Measurements from ENCODE around the gene BBOX1.
"Not testable (repeated sequence)": the region's sequence is repeated elsewhere in the genome, so short reads cannot be mapped to it uniquely, and the experiment has no call there.

Gene BBOX1

GRCh38 chr11:27124514-27125264, 84.1 kb downstream of the BBOX1 start:
- no peak for DNase-seq (ENCODE audit: low read depth in 2 of 2)

- DNase-seq (ENCODE audit: low read depth in 2 of 2), result no peak
Measured at GRCh38 chr11:27129686-27130085, 89.1 kb downstream of the BBOX1 start.

- DNase-seq (ENCODE audit: low read depth in 2 of 2), result no peak
Measured at GRCh38 chr11:27130806-27131205, 90.2 kb downstream of the BBOX1 start.

- not testable (repeated sequence) for DNase-seq (ENCODE audit: low read depth in 2 of 2)
Measured at GRCh38 chr11:27135924-27136329, 95.3 kb downstream of the BBOX1 start.

GRCh38 chr11:27138716-27139115, 98.1 kb downstream of the BBOX1 start:
- no peak for DNase-seq (ENCODE audit: low read depth in 2 of 2)

- DNase-seq (ENCODE audit: low read depth in 2 of 2), result no peak
Measured at GRCh38 chr11:27139742-27140367, 99.2 kb downstream of the BBOX1 start.

GRCh38 chr11:27141576-27141975, 101.0 kb downstream of the BBOX1 start:
- no peak for DNase-seq (ENCODE audit: low read depth in 2 of 2)

GRCh38 chr11:27147916-27148315, 107.3 kb downstream of the BBOX1 start:
- DNase-seq (ENCODE audit: low read depth in 2 of 2), result no peak

- DNase-seq (ENCODE audit: low read depth in 2 of 2), result no peak
Measured at GRCh38 chr11:27148506-27148905, 107.9 kb downstream of the BBOX1 start.

GRCh38 chr11:27150098-27150497, 109.5 kb downstream of the BBOX1 start:
- no peak for DNase-seq (ENCODE audit: low read depth in 2 of 2)

GRCh38 chr11:27153136-27153535, 112.5 kb downstream of the BBOX1 start:
- DNase-seq (ENCODE audit: low read depth in 2 of 2), result no peak

GRCh38 chr11:27158456-27159334, 118.1 kb downstream of the BBOX1 start:
- no peak for DNase-seq (ENCODE audit: low read depth in 2 of 2)

GRCh38 chr11:27159335-27159679, 118.7 kb downstream of the BBOX1 start:
- no peak for DNase-seq (ENCODE audit: low read depth in 2 of 2)

- DNase-seq (ENCODE audit: low read depth in 2 of 2), result no peak
Measured at GRCh38 chr11:27161071-27161470, 120.5 kb downstream of the BBOX1 start.

GRCh38 chr11:27162237-27162636, 121.6 kb downstream of the BBOX1 start:
- no peak for DNase-seq (ENCODE audit: low read depth in 2 of 2)

- DNase-seq (ENCODE audit: low read depth in 2 of 2), result no peak
Measured at GRCh38 chr11:27166130-27166529, 125.5 kb downstream of the BBOX1 start.

- DNase-seq (ENCODE audit: low read depth in 2 of 2), result no peak
Measured at GRCh38 chr11:27171376-27171958, 130.9 kb downstream of the BBOX1 start.

GRCh38 chr11:27173545-27173944, 132.9 kb downstream of the BBOX1 start:
- DNase-seq (ENCODE audit: low read depth in 2 of 2), result no peak

- no peak for DNase-seq (ENCODE audit: low read depth in 2 of 2)
Measured at GRCh38 chr11:27174021-27174420, 133.4 kb downstream of the BBOX1 start.

- no peak for DNase-seq (ENCODE audit: low read depth in 2 of 2)
Measured at GRCh38 chr11:27174672-27175210, 134.1 kb downstream of the BBOX1 start.

GRCh38 chr11:27175562-27175961, 134.9 kb downstream of the BBOX1 start:
- not testable (repeated sequence) for DNase-seq (ENCODE audit: low read depth in 2 of 2)

Data from activated CD8-positive, alpha-beta memory T cell treated with anti-CD3 and anti-CD28 coated beads for 4 hours (primary cell).